ENCODE data around the gene AR.

AR gene

DNA sequence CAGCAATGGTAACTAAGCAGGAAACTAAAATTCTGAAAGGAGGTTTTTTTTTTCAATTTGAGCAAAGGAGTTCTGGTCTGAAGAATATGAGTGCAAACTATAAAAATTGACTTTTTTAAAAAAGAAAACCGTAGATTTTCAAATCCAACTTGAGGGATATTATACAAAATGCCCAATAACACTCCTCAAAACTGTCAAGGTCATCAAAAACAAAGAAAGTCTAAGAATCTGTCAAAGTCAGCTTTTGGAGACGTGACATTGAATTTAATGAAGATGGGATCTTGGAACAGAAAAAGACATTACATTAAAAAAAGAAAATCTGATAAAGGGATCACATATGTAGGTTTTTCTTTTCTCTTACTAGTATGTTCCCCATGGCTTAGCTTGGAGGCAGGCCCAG, 40.4 kb upstream of the AR start:
- H3K27me3 ChIP-seq (replicated peaks; ENCODE audit: insufficient read depth, low read length) = no peaks in the 10 kb centered on the region
- H3F3A ChIP-seq (ENCODE audit: insufficient read depth, low read length) = no peaks in the 10 kb centered on the region
- no peak for DNase-seq
- H2AFZ ChIP-seq (ENCODE audit: low read length) = no peak overlapping the region
- TF ChIP-seq, protein P1, sequence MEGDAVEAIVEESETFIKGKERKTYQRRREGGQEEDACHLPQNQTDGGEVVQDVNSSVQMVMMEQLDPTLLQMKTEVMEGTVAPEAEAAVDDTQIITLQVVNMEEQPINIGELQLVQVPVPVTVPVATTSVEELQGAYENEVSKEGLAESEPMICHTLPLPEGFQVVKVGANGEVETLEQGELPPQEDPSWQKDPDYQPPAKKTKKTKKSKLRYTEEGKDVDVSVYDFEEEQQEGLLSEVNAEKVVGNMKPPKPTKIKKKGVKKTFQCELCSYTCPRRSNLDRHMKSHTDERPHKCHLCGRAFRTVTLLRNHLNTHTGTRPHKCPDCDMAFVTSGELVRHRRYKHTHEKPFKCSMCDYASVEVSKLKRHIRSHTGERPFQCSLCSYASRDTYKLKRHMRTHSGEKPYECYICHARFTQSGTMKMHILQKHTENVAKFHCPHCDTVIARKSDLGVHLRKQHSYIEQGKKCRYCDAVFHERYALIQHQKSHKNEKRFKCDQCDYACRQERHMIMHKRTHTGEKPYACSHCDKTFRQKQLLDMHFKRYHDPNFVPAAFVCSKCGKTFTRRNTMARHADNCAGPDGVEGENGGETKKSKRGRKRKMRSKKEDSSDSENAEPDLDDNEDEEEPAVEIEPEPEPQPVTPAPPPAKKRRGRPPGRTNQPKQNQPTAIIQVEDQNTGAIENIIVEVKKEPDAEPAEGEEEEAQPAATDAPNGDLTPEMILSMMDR (IDR thresholded peaks at IDR 0.05; ENCODE audit: low read length) = no peak
- TF ChIP-seq EZH2phosphoT487 (IDR thresholded peaks at IDR 0.05; ENCODE audit: low read length) (no peak), EZH2 (optimal IDR thresholded peaks at IDR 0.05; ENCODE audit: low read depth, low read length) (no peak)
- H3K4me3 ChIP-seq (ENCODE audit: low read length) = no peak overlapping the region
- H3K9ac ChIP-seq (ENCODE audit: low read length) = no peak overlapping the region
- H3K4me2 ChIP-seq (ENCODE audit: low read depth, low read length) = no peak overlapping the region
- no peaks in the 10 kb centered on the region for H3K9me2 ChIP-seq (replicated peaks; ENCODE audit: insufficient read depth, low read length)
- H3K79me2 ChIP-seq (ENCODE audit: low read length) = no peaks in the 10 kb centered on the region
- no peaks in the 10 kb centered on the region for H3K9me3 ChIP-seq (replicated peaks; ENCODE audit: insufficient read depth, low read length)
- H3K27ac ChIP-seq (ENCODE audit: low read length) = no peak overlapping the region
- no peaks in the 10 kb centered on the region for H4K20me1 ChIP-seq (ENCODE audit: insufficient read depth, low read length)
- H3K4me1 ChIP-seq (ENCODE audit: low read length) = no peaks in the 10 kb centered on the region
- H3K36me3 ChIP-seq (replicated peaks; ENCODE audit: insufficient read depth, low read length) = no peaks in the 10 kb centered on the region

DNA sequence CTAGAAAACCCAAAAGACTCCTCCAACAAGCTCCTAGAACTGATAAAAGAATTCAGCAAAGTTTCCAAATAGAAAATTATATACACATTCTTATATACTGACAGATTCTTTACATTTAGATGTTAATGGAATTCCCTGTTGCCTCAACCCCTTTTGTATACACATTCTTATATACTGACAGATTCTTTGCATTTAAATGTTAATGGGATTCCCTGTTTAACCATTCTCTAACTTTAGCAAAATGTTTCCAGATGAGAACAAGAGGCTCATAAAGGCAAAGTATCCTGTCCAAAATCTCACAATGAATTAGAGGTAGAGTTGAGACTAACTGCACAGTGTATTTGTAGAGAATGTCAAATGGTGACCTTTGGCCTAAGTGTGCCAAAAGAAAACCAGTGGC, 23.1 kb upstream of the AR start:
- H3K36me3 ChIP-seq (replicated peaks; ENCODE audit: insufficient read depth, low read length) = no peaks in the 10 kb centered on the region
- no peak overlapping the region for H2AFZ ChIP-seq (ENCODE audit: low read length)
- no peak overlapping the region for H3K4me3 ChIP-seq (ENCODE audit: low read length)
- H3F3A ChIP-seq (ENCODE audit: insufficient read depth, low read length) = peaks cover 6% of the 10 kb centered on the region; the same call in 1 of the 2 replicates
- no peaks in the 10 kb centered on the region for H3K27me3 ChIP-seq (replicated peaks; ENCODE audit: insufficient read depth, low read length)
- H3K27ac ChIP-seq (ENCODE audit: low read length) = no peak overlapping the region
- H3K79me2 ChIP-seq (ENCODE audit: low read length) = no peaks in the 10 kb centered on the region
- H3K9me2 ChIP-seq (replicated peaks; ENCODE audit: insufficient read depth, low read length) = no peaks in the 10 kb centered on the region
- DNase-seq = no peak
- no peak overlapping the region for H3K9ac ChIP-seq (ENCODE audit: low read length)
- H4K20me1 ChIP-seq (ENCODE audit: insufficient read depth, low read length) = no peaks in the 10 kb centered on the region
- no peaks in the 10 kb centered on the region for H3K9me3 ChIP-seq (replicated peaks; ENCODE audit: insufficient read depth, low read length)
- TF ChIP-seq, protein P1 (IDR thresholded peaks at IDR 0.05; ENCODE audit: low read length) = no peak
- TF ChIP-seq EZH2phosphoT487 (IDR thresholded peaks at IDR 0.05; ENCODE audit: low read length) = no peak
- TF ChIP-seq EZH2 (optimal IDR thresholded peaks at IDR 0.05; ENCODE audit: low read depth, low read length) = no peak
- 0 out of 2 replicates have a peak, but pooled peaks cover 9% of the 10 kb centered on the region for H3K4me1 ChIP-seq (ENCODE audit: low read length)
- H3K4me2 ChIP-seq (ENCODE audit: low read depth, low read length) = no peak overlapping the region

DNA sequence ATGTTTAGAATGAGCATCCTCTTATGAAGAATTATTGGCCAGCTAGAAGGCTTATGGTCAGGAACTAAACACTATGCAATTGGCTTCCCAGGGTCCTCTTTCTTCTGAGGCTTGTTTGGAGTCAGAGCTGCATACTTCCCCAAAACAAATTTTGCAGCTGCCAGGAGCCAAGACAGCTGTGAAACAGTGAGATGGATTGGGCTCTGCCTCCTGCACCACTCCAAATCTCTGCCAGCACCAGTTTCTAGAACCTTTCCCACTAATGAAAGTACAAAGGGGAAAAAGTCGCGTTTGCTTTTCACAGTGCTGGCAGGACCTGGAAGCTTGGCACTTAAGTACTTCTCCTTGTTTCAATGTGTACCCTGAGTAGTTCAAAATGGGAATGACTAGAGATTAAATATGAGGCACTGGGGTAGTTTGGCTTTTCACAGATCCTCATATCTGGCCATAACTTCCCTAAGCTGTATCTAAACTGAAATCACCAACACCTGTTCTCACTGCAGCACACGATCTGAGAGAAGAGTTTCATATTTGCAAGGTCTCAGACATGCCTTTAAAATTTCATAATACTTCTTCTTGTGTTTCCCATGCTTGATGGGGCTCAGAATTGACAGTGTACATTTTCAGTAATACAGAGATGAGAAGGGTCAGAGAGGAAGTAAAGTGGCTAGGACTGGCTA, 20.7 kb upstream of the AR start:
- TF ChIP-seq, protein P1 (IDR thresholded peaks at IDR 0.05; ENCODE audit: low read length) = no peak
- no peak for TF ChIP-seq EZH2 (optimal IDR thresholded peaks at IDR 0.05; ENCODE audit: low read depth, low read length)
- no peak for TF ChIP-seq EZH2phosphoT487 (IDR thresholded peaks at IDR 0.05; ENCODE audit: low read length)
- Histone ChIP-seq H3K9me3 (replicated peaks; ENCODE audit: insufficient read depth, low read length) (no peaks in the 10 kb centered on the region), H3K9ac (ENCODE audit: low read length) (no peak overlapping the region), H4K20me1 (ENCODE audit: insufficient read depth, low read length) (no peaks in the 10 kb centered on the region), H2AFZ (ENCODE audit: low read length) (no peak overlapping the region), H3K36me3 (replicated peaks; ENCODE audit: insufficient read depth, low read length) (no peaks in the 10 kb centered on the region), H3K4me3 (ENCODE audit: low read length) (no peak overlapping the region; the same call in 1 of the 2 replicates), H3F3A (ENCODE audit: insufficient read depth, low read length) (peaks cover 6% of the 10 kb centered on the region; the same call in 1 of the 2 replicates), H3K27ac (ENCODE audit: low read length) (peak overlapping the region; percentile 15; the same call in 1 of the 2 replicates), H3K4me1 (ENCODE audit: low read length) (0 out of 2 replicates have a peak, but pooled peaks cover 9% of the 10 kb centered on the region), H3K9me2 (replicated peaks; ENCODE audit: insufficient read depth, low read length) (no peaks in the 10 kb centered on the region), H3K27me3 (replicated peaks; ENCODE audit: insufficient read depth, low read length) (no peaks in the 10 kb centered on the region), H3K79me2 (ENCODE audit: low read length) (no peaks in the 10 kb centered on the region), H3K4me2 (ENCODE audit: low read depth, low read length) (peak overlapping the region; percentile 49)
- DNase-seq = peak; percentile 31
